ENCODE measurements around the gene CASP2. TPM values are rescaled to one million over a fixed set of nuclear protein-coding genes. Genes with fewer than 3 reads are reported as not detected.

Gene CASP2
- total RNA-seq, 1 donor from 2014 or later, result 26.7 TPM

DNA sequence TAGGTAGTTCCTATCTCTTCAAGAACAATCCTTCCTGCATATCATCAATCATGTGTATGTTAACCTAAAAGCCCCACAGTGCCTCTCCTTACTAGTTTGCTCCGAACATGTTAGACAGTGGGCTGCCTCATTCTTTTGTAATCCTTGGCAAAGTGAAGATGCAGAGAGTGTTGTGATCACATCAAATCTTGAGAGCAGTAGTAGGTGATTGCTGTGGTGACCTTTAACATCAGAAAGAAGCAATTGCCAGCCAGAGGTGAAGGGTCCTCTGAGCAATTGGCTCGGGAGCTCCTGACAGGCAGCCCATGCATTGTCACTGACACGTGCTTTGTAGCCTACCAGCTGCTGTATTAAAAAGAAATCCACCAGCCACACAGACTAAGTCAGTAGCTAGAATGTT is 44.5 kb upstream of the CASP2 start:
- Histone ChIP-seq H3K4me3 (no peak overlapping the region), H3K27ac (no peak overlapping the region), H3K36me3 (no peaks in the 10 kb centered on the region), H3K27me3 (no peaks in the 10 kb centered on the region), H3K4me1 (peaks cover 7% of the 10 kb centered on the region), H3K9me3 (no peaks in the 10 kb centered on the region)
- ATAC-seq (no peak), DNase-seq (no peak)
- intact Hi-C loops (cut with DNase I), result loop anchor here (10.0 kb wide), 1 partner anchor 61 kb away; no protein-coding TSS in a partner anchor
- no peak for TF ChIP-seq CTCF (IDR thresholded peaks at IDR 0.05)

DNA sequence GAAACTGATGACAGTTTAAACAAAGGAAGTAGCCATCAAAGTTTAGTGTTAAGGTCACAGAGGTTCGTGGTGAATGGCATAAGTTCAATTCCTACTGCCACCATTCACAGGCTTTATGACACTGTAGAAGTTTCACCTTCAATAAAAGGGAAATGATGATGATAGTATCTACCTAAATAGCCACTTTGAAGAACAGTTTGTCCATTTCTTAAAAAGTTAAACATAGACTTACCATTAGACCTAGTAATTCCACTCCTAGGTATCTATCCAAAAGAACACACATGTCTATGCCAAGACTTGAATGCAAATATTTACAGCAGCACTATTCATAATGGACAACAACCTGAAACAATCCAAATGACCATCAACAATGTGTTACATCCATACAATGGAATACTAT is 43.8 kb upstream of the CASP2 start:
- H3K36me3 ChIP-seq, result no peaks in the 10 kb centered on the region
- peaks cover 7% of the 10 kb centered on the region for H3K4me1 ChIP-seq
- no peaks in the 10 kb centered on the region for H3K27me3 ChIP-seq
- intact Hi-C loops (cut with DNase I), result loop anchor here (10.0 kb wide), 1 partner anchor 60 kb away; no protein-coding TSS in a partner anchor
- TF ChIP-seq CTCF (IDR thresholded peaks at IDR 0.05), result no peak
- H3K9me3 ChIP-seq, result no peaks in the 10 kb centered on the region
- DNase-seq (no peak), ATAC-seq (no peak)
- H3K27ac ChIP-seq, result no peak overlapping the region
- no peak overlapping the region for H3K4me3 ChIP-seq

DNA sequence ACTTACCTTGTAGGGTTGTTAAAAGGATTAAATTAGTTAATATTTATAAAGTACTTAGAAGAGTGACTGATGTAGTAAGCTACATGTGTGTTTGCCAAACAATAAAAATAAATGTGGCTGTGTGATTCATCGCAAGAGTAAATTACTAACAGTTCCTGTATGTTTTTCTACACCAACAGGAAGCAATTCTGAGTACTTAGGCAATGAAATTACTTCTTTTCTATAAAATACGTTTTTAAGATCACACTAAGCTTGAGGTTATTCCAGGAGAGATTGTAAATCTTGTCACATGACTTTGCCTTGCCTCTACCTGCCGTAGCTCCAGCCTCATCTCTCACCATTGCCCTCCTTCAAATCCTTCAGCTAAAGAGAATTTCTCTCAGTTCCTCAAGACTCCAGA is 43.0 kb upstream of the CASP2 start:
- Histone ChIP-seq H3K36me3 (no peaks in the 10 kb centered on the region), H3K27me3 (no peaks in the 10 kb centered on the region), H3K4me3 (no peak overlapping the region), H3K9me3 (no peaks in the 10 kb centered on the region), H3K4me1 (peaks cover 7% of the 10 kb centered on the region), H3K27ac (no peak overlapping the region)
- DNase-seq (no peak), ATAC-seq (no peak)
- intact Hi-C loops (cut with DNase I), result loop anchor here (10.0 kb wide), 1 partner anchor 60 kb away; no protein-coding TSS in a partner anchor
- no peak for TF ChIP-seq CTCF (IDR thresholded peaks at IDR 0.05)

GRCh38 chr7:143247372-143247771 is 40.8 kb upstream of the CASP2 start:
- no peak for DNase-seq
- intact Hi-C loops (cut with DNase I), result loop anchor here (10.0 kb wide), 1 partner anchor 57 kb away; no protein-coding TSS in a partner anchor
- TF ChIP-seq CTCF (IDR thresholded peaks at IDR 0.05), result no peak
- no peak overlapping the region for H3K4me3 ChIP-seq
- no peaks in the 10 kb centered on the region for H3K36me3 ChIP-seq
- no peaks in the 10 kb centered on the region for H3K27me3 ChIP-seq
- no peak overlapping the region for H3K27ac ChIP-seq
- ATAC-seq, result no peak
- H3K4me1 ChIP-seq, result no peaks in the 10 kb centered on the region
- no peaks in the 10 kb centered on the region for H3K9me3 ChIP-seq

- no peak for TF ChIP-seq CTCF (IDR thresholded peaks at IDR 0.05)
- intact Hi-C loops (cut with DNase I), result loop anchor here (10.0 kb wide), 1 partner anchor 56 kb away; no protein-coding TSS in a partner anchor
Observed at GRCh38 chr7:143248761-143249354, 39.3 kb upstream of the CASP2 start.

More at GRCh38 chr7:143248761-143249354, 39.3 kb upstream of the CASP2 start:
- no peak overlapping the region for H3K4me3 ChIP-seq
- no peaks in the 10 kb centered on the region for H3K9me3 ChIP-seq
- peak; percentile 47 for ATAC-seq
- H3K4me1 ChIP-seq, result no peaks in the 10 kb centered on the region
- no peak for DNase-seq
- no peak overlapping the region for H3K27ac ChIP-seq
- no peaks in the 10 kb centered on the region for H3K27me3 ChIP-seq
- H3K36me3 ChIP-seq, result no peaks in the 10 kb centered on the region

Data from upper lobe of right lung (tissue), 1 donor.